Breast epithelium (tissue), 3 donors: ENCODE measurements around the gene WDFY2.

Experiments
- CTCF ChIP-seq, 3 donors: fragments of 450-650 bp; IDR thresholded peaks; one replicate each; pipeline ENCODE4 v1.5.1; 2016 to 2017; ENCODE audit warnings: antibody characterized with exemption in 3 of 3, mild to moderate bottlenecking in 3 of 3, moderate library complexity in 3 of 3
- POLR2A ChIP-seq: fragments of 450-650 bp; IDR thresholded peaks from one replicate; pipeline ENCODE4 v1.6.1; 2016; ENCODE audit warnings: antibody characterized with exemption, mild to moderate bottlenecking, moderate library complexity
- POLR2AphosphoS5 ChIP-seq, 3 donors: sonication (generic); formaldehyde crosslinking; IDR thresholded peaks; one replicate each; pipeline ENCODE4 v1.6.1; 2017; ENCODE audit warnings: antibody characterized with exemption in 3 of 3

DNA sequence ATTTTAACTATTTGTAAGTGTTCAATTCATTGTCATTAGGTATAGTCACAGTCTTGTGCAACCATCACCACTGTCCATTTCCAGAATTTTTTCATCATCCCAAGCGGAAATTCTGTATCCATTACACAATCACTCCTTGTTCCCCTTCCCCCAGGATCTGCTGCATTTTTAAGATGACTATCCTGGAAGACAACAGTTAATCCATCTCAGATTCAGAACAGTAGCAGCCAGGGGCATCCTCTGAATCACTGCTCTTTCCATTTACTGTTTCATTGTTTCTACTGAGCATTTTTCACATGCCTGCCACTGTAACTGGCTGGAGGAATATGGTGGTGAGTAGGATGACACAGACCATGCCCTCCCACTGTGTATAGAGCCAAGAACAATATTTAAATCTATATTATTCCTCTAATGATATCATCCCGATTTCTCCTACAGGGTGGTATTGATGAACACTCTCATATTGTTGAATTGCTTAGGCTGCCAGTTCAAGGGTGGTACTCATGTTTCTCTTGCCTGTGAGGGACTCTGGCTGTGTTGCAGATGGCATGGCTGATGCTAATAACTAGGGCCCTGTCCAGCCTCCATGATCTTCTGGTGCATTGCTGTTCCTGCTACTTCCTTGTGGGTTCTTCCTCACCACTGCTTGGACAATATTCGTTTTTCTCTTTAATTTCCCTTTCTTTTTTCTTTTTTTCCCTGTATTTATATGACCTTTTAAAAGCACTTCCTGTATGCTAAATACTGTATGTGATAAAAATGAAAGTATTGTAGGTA, 59.0 kb downstream of the WDFY2 start:
- no peak for TF ChIP-seq CTCF (IDR thresholded peaks at IDR 0.05)
- TF ChIP-seq POLR2A: no peak
- TF ChIP-seq POLR2AphosphoS5 (IDR thresholded peaks at IDR 0.05): no peak
